HG03439 (cell line): ENCODE data around the gene PPP2R5C.

Experiments used
- ATAC-seq: cut with Tn5 transposase; IDR thresholded peaks from one replicate; pipeline ENCODE4 v1.9.1; 2021; ENCODE audit warnings: mild to moderate bottlenecking, moderate library complexity; ENCODE audit not compliant: unreplicated experiment

Gene PPP2R5C

DNA sequence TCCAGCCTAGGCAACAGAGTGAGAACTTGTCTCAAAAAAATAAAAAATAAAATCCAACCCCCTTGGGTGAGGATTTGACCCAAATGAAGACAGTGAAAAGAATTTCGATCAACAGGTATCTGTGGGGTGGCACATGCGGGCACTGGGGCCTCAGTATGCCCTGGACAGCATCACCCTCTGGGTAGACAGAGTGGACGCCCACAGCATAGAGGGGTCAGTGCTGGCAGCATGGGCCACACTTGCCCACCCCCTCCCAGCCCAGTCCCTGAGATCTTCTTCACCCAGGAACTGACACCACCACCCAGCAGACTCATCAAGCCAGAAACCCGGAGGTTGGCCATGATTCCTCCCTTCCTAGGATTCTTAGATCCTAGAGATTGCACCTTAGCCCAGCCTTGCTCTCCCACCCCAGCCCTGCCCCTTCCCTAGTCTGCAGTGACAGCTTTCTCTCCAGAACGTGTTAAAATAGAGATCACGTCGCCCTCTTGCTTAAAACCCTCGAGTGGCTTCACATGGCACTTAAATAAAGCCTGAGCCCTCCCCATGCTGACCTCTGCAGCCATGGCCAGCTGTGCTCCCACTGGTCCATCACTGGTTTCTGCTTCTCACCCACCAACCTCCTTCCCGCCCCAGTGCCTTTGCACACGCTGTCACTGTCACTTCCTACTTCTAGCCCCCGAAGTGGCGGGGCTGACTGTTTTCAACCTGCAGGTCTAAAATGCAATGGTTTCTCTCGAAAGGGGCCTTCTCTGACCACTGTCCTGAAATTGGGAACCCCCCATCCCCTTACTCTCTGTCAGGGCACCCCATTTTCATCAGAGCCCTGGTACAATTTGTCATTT, 176.6 kb downstream of the PPP2R5C start:
- ATAC-seq = no peak

DNA sequence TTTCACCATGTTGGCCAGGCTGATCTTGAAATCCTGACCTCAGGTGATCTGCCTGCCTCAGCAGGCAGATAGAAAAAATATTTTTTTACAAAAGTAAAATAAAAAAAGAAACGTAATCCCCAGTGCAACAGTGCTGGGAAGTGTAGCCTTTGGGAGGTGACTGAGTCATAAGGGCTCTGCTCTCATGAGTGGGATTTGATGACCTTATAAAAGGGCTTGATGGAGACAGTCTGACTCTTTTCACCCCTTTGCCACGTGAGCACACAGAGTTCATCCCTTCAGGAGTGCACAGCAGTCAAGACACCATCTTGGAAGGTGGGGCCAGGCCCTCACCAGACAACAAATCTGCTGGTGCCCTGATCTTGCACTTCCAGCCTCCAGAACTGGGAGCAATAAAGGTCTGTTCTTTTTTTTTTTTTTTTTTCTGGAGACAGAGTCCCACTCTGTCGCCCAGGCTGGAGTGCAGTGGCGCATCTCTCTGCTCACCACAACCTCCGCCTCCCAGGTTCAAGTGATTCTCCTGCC, 178.2 kb downstream of the PPP2R5C start:
- ATAC-seq = no peak

DNA sequence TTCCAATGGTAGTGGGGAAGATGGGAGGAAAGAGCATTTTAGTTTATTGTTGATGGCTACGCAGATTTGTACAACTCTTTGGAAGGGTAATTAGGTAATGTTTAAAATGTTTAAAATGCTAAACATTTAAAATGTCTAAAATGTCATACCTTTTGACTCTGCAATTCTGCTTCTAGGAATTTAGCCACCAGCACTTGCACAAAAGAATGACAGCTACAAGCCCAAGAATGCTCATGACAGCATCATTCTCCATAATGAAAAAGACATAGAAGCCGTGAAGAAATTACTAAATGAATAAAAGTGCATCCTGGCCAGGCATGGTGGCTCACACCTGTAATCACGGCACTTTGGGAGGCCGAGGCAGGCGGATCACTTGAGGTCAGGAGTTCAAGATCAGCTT, 182.9 kb downstream of the PPP2R5C start:
- no peak for ATAC-seq

- ATAC-seq = no peak
These were observed 183.7 kb downstream of the PPP2R5C start for GRCh38 chr14:101945171-101945570.

DNA sequence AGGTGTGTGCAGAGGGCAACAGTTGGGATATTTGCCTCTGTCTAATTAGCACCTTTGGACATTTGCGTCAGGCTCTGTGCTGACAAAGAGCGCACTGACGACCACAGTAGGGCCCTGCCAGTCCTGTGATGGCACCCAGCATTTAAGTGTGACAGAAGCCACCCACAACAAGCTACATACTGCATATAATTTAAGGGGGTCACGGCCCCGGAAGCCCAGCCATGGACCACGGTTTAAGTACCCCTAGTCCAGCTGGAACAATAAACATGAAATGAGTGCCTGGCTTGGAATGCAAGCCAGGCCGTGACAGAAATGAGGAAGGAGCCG, 186.0 kb downstream of the PPP2R5C start:
- ATAC-seq = peak; percentile 12

DNA sequence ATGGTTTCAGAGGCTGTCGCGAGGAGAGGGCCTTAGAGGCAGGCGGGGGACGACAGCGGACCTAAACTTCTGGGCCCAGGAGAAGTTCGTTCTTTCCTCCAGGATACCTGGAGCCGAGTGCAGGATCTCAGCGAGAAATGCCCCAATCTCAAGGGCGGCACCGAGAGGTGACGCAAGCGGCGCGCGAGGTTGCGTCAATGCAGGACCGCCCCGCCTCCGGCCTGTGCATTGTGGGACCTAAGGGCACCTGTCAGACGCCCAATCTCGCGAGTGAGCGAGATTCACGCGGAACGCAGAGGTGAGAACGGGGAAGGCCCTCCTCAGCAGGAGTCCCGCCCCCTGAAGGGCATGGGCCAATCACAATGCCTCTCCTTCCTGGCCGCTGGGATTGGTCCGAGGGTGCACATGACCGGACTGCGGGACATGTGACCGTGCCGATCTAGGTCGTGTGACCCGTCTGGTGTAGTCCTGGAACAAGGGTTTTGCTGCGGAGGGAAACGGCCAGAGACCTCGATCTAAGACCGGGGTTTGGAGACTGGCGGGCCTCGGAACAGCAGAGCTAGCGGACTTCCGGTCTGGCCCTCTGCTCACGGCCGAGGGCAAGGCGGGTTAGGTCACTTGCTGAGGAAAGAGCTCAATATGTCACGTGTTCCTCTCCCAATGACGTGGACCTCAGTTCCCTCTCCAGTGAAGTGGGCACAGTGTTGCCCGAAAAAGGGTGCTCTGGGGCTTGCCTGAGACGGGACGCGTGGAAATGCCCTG, 186.6 kb downstream of the PPP2R5C start:
- ATAC-seq = peak; percentile 97

- ATAC-seq = peak; percentile 9
These were observed 187.2 kb downstream of the PPP2R5C start for GRCh38 chr14:101948666-101949216.

- ATAC-seq = no peak
These were observed 188.6 kb downstream of the PPP2R5C start for GRCh38 chr14:101950100-101950499.

GRCh38 chr14:101950516-101951215, 189.2 kb downstream of the PPP2R5C start:
- no peak for ATAC-seq

DNA sequence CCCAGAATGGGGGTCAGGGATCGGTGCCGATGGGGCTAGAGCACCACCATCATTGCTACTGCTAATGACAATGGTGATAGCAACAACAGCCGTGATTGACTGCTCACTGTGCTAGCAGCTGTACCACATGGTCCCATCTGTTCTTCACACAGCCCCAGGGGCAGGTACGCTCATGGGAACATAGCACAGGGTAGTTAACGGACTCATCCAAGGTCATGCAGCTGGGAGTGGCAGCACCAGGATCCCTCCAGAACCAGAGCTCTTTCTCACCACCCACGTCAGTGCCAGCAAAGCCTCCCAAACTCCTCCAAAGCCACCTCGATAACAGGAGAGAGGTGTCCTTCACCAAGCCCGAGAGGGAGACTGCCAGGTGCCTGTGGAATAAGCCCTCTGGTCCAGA, 191.6 kb downstream of the PPP2R5C start:
- ATAC-seq = no peak

GRCh38 chr14:101954501-101954900, 193.0 kb downstream of the PPP2R5C start:
- ATAC-seq = no peak

DNA sequence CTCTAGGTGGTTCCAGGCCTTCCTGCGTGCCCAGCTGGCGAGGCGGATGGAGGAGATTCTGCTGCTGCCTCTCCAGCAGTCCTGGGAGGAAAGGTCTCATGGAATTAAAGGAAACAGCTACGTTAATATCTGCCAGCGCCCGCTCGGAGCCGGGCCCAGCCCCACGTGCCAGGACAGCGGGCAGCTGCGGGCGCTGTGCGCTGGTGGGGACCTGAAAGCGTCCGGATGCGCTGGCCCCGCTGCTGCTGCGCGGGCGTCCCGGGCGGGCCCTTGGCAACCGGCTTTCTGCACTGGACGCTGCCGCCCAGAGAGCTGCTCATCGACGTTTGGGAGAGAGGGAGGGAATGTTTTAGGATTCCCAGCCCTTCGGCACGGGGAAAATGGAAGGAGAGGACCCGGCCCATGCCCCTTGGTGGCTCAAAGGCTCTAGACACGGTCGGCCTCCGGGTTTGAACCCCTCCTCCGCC, 194.2 kb downstream of the PPP2R5C start:
- no peak for ATAC-seq

GRCh38 chr14:101956179-101956885, 194.8 kb downstream of the PPP2R5C start:
- no peak for ATAC-seq

GRCh38 chr14:101957406-101958234, 196.1 kb downstream of the PPP2R5C start:
- ATAC-seq = no peak

DNA sequence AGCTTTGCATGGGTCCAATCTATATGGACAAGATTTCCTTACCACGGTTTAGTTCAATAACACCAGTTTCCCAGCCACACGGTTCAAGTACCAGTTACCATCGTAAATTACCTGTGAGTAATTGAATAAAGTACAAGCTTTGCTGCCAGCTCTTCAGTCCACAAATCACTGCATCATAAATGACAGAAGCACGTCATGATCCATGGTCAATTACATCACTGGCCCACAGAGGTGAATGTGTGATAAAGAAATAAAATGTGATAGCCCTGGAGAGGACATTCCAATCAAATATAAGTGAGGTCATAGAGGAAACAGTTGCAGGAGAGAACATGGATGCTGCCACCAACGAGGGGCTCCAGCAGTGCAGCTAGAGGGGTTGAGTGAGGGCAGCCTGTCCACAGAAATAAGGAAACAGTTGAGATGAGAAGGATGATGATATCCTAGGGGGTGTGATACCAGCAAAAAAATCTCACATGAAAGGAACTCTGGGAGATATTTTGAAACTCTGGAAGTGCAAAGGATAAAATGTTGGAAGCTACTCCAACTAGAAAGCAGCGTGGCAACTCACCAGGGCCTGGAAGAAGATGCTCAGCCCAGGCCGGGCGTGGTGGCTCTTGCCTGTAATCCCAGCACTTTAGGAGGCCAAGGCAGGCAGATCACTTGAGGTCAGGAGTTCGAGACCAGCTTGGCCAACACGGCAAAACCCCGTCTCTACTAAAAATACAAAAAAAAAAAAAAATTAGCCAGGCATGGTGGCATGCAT, 197.1 kb downstream of the PPP2R5C start:
- no peak for ATAC-seq

DNA sequence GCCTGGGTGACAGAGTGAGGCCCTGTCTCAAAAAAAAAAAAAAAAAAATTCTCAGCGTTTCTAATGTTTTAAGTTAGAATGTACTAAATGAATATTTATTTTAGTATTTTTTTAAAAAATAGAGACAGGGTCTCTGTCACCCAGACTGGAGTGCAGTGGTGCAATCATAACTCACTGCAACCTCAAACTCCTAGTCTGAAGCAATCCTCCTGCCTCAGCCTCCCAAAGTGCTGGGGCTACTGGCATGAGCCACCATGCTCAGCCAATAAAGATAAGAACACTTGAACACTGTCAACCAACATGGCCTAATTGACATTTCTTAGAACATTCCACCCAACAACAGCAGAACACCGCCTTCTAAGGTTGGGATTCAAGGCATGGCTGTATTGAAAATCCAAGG, 197.8 kb downstream of the PPP2R5C start:
- no peak for ATAC-seq

DNA sequence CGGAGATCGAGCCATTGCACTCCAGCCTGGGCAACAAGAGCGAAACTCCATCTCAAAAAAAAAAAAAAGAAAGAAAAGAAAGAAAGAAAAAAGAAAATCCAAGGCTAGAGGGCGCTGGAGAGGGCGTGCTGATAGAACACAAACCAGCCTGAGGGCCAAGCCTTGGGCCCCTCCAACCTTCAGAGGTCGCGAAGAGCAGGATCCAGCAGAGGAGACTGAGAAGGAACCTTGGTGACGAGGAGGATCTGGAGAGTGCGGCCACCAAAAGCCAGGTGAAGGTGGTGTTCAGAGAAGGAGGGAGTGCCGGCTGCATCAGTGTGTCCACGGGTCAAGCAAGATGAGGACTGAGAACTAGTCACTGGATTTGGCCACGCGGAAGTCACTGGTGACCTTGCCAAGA, 198.7 kb downstream of the PPP2R5C start:
- no peak for ATAC-seq

DNA sequence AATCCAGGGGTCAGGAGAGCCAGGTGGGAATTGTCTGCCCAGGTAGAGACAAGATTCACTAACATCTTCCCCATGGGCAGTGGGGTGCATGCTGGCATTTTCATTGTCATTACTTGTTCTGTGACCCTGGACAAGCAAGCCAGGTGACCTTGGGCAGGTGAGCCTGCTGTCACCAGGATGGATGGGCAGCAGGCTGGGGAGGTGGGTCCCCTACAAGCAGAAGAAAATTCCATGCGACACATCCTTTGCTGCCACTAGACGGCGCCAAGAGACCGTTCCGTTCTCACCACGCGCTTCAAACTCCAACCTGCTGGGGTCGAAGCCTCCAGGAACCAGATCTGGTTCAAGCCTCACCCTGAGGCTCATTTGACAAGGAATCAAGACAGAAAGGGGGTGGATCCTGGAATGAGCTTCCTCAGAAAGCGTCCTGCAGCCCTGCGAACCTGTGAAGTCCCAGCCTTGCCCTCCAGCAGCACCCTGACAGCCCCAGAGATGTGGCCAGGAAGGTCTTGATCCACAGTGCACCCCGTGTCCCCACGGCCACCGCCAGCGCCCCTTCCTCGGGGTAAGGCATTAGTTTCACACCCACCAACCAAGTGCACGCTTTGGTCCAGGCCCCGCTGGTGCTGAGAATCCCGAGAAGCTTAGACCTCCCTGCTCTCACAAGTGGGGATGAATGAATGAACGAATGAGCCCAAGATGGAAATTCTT, 199.7 kb downstream of the PPP2R5C start:
- ATAC-seq = no peak
